Measurements from ENCODE around the gene RBM38.

RBM38 gene

DNA sequence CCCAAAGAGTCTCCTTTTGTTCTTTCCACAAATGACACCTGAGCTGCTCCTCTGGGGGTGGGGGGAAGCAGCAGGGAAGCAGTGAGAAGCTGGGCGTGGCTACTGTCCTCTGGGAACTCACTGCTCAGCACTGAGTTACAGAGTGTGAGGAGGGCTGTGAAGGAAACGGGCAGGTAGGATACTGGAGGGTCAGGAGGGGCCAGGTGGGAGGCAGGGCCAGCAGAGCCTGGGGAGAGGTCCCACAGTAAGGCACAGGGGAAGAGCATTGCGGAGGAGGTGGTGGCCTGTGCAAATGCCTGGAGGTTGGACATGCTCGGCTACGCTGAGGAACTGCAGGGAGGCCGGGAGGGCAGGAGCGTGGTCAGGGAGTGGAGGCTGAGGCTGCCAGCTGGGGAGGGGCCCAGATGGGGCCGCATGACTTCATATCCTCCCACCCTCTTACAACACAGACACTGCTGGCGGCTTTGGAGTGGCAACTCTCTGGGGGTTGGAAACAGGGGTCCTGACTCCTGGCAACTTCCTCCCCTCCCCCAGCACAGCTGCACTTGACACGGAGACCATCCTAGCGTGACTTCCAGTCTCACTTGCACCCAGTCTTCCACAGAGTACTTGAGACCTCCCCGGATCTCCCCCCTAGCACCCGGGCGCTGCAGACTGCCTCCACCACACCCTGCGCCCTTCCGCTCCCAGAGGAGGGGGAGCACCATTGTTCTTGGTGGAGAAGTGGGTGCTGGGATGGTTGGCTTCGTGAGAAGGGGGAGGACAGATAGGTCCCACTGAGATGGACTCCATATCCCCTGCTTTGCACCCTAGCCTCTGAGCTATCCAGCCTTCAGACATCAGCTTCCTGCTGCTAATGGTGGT lies 34.2 kb downstream of the RBM38 start:
- H3K27ac ChIP-seq (ENCODE audit: low read depth, low read length): no peak overlapping the region
- no peak overlapping the region for H3K4me2 ChIP-seq (ENCODE audit: low read depth, low read length, poor library complexity, severe bottlenecking)
- H3K79me2 ChIP-seq (ENCODE audit: insufficient read depth, low read length): no peaks in the 10 kb centered on the region
- no peak overlapping the region for H3K4me3 ChIP-seq (ENCODE audit: insufficient read depth, low read length, poor library complexity, severe bottlenecking)
- no peaks in the 10 kb centered on the region for H3K27me3 ChIP-seq (ENCODE audit: low read length)
- no peaks in the 10 kb centered on the region for H3K36me3 ChIP-seq (ENCODE audit: low read length)
- H3K9me2 ChIP-seq (replicated peaks; ENCODE audit: insufficient read depth, low read length): no peaks in the 10 kb centered on the region
- H3K9me3 ChIP-seq (ENCODE audit: insufficient read depth, low read length): no peaks in the 10 kb centered on the region
- H4K20me1 ChIP-seq (ENCODE audit: low read depth, low read length): no peaks in the 10 kb centered on the region
- H2AFZ ChIP-seq (ENCODE audit: low read depth, low read length, severe bottlenecking): no peak overlapping the region
- no peaks in the 10 kb centered on the region for H3F3A ChIP-seq (ENCODE audit: insufficient read depth)
- TF ChIP-seq, protein P1, sequence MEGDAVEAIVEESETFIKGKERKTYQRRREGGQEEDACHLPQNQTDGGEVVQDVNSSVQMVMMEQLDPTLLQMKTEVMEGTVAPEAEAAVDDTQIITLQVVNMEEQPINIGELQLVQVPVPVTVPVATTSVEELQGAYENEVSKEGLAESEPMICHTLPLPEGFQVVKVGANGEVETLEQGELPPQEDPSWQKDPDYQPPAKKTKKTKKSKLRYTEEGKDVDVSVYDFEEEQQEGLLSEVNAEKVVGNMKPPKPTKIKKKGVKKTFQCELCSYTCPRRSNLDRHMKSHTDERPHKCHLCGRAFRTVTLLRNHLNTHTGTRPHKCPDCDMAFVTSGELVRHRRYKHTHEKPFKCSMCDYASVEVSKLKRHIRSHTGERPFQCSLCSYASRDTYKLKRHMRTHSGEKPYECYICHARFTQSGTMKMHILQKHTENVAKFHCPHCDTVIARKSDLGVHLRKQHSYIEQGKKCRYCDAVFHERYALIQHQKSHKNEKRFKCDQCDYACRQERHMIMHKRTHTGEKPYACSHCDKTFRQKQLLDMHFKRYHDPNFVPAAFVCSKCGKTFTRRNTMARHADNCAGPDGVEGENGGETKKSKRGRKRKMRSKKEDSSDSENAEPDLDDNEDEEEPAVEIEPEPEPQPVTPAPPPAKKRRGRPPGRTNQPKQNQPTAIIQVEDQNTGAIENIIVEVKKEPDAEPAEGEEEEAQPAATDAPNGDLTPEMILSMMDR (IDR thresholded peaks at IDR 0.05; ENCODE audit: insufficient read depth, low read length, poor library complexity, severe bottlenecking): no peak
- TF ChIP-seq EZH2phosphoT487 (conservative IDR thresholded peaks at IDR 0.05; ENCODE audit: low read length): no peak
- H3K9ac ChIP-seq (ENCODE audit: low read length): no peak overlapping the region

DNA sequence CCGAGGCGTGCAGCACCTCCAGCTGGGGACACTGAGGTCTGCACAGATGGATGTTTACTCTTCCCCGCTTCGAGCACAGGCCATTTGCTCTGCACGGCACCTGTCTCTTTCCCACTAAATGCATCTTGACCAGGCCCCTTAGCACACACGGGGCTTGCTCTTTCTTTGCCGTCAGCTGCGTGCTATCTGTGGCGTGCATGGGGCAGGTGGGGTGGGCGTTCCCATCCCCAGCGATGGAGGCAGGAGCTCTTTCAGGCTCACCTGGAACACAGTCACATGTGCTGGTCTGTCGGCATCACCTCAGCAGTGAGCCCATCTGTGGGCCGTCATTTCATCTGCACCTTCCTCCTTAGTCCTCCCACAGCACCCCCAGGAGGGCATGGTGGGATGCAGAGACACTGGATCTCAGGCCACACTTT lies 35.1 kb downstream of the RBM38 start:
- no peaks in the 10 kb centered on the region for H3K36me3 ChIP-seq (ENCODE audit: low read length)
- no peak overlapping the region for H3K27ac ChIP-seq (ENCODE audit: low read depth, low read length)
- H3K4me2 ChIP-seq (ENCODE audit: low read depth, low read length, poor library complexity, severe bottlenecking): no peak overlapping the region
- no peak overlapping the region for H3K4me3 ChIP-seq (ENCODE audit: insufficient read depth, low read length, poor library complexity, severe bottlenecking)
- H3K27me3 ChIP-seq (ENCODE audit: low read length): no peaks in the 10 kb centered on the region
- TF ChIP-seq EZH2phosphoT487 (conservative IDR thresholded peaks at IDR 0.05; ENCODE audit: low read length): no peak
- TF ChIP-seq, protein P1 (IDR thresholded peaks at IDR 0.05; ENCODE audit: insufficient read depth, low read length, poor library complexity, severe bottlenecking): no peak
- H3K79me2 ChIP-seq (ENCODE audit: insufficient read depth, low read length): no peaks in the 10 kb centered on the region
- no peaks in the 10 kb centered on the region for H4K20me1 ChIP-seq (ENCODE audit: low read depth, low read length)
- no peaks in the 10 kb centered on the region for H3F3A ChIP-seq (ENCODE audit: insufficient read depth)
- H3K9me3 ChIP-seq (ENCODE audit: insufficient read depth, low read length): no peaks in the 10 kb centered on the region
- H2AFZ ChIP-seq (ENCODE audit: low read depth, low read length, severe bottlenecking): no peak overlapping the region
- no peaks in the 10 kb centered on the region for H3K9me2 ChIP-seq (replicated peaks; ENCODE audit: insufficient read depth, low read length)
- H3K9ac ChIP-seq (ENCODE audit: low read length): no peak overlapping the region

DNA sequence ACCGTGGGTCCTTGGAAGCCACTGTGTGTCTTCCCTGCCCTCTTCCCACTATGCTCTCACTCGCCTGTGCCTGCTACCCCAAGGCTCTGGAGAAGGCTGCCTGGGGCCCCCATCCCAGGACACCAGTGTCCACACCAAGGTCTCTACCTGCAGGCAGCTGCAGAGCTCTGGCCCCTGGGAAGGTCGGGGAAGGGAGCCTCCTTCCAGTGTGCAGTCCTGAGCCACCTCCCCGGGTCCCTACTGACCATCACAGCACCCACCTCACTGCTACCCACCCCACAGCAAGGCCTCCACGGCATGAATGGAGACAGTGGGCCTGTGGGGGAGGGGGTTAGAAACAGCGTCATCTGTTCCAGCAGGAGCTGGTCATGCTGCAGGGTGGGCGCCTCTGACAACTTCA lies 35.6 kb downstream of the RBM38 start:
- Histone ChIP-seq H3K4me3 (ENCODE audit: insufficient read depth, low read length, poor library complexity, severe bottlenecking) (no peak overlapping the region), H3K9ac (ENCODE audit: low read length) (no peak overlapping the region), H2AFZ (ENCODE audit: low read depth, low read length, severe bottlenecking) (no peak overlapping the region), H4K20me1 (ENCODE audit: low read depth, low read length) (no peaks in the 10 kb centered on the region), H3K27me3 (ENCODE audit: low read length) (no peaks in the 10 kb centered on the region), H3K27ac (ENCODE audit: low read depth, low read length) (no peak overlapping the region), H3K4me2 (ENCODE audit: low read depth, low read length, poor library complexity, severe bottlenecking) (no peak overlapping the region), H3K79me2 (ENCODE audit: insufficient read depth, low read length) (no peaks in the 10 kb centered on the region), H3K9me3 (ENCODE audit: insufficient read depth, low read length) (no peaks in the 10 kb centered on the region), H3K9me2 (replicated peaks; ENCODE audit: insufficient read depth, low read length) (no peaks in the 10 kb centered on the region), H3F3A (ENCODE audit: insufficient read depth) (no peaks in the 10 kb centered on the region), H3K36me3 (ENCODE audit: low read length) (no peaks in the 10 kb centered on the region)
- TF ChIP-seq, protein P1 (IDR thresholded peaks at IDR 0.05; ENCODE audit: insufficient read depth, low read length, poor library complexity, severe bottlenecking): no peak
- no peak for TF ChIP-seq EZH2phosphoT487 (conservative IDR thresholded peaks at IDR 0.05; ENCODE audit: low read length)
